HUES6 (cell line): Measurements from ENCODE around the gene VPS25.
"Not testable (repeated sequence)": the region's sequence is repeated elsewhere in the genome, so short reads cannot be mapped to it uniquely, and the experiment has no call there.

ENCODE experiments used
- H3K27ac ChIP-seq: 2 replicates; pipeline ENCODE4 v1.7.0; 2013; ENCODE audit warnings: low read depth, mild to moderate bottlenecking, low read length, inconsistent platforms
- H3K27me3 ChIP-seq: 2 replicates; pipeline ENCODE4 v1.6.1; 2013; ENCODE audit warnings: low read length; ENCODE audit not compliant: control insufficient read depth, insufficient read depth
- H3K36me3 ChIP-seq: 2 replicates; pipeline ENCODE4 v1.6.1; 2013; ENCODE audit warnings: low read length; ENCODE audit not compliant: control insufficient read depth, insufficient read depth
- H3K4me1 ChIP-seq: 2 replicates; pipeline ENCODE4 v1.6.1; 2013; ENCODE audit warnings: low read length; ENCODE audit not compliant: control insufficient read depth, insufficient read depth
- H3K4me3 ChIP-seq: 2 replicates; pipeline ENCODE4 v1.5.1; 2013; ENCODE audit warnings: low read depth, low read length
- H3K9ac ChIP-seq: one replicate; pipeline ENCODE4 v1.6.1; 2013; ENCODE audit warnings: mild to moderate bottlenecking, low read length
- H3K9me3 ChIP-seq: 2 replicates; pipeline ENCODE4 v1.6.1; 2013; ENCODE audit warnings: low read depth, low read length; ENCODE audit not compliant: control insufficient read depth, insufficient read depth

The VPS25 gene

DNA sequence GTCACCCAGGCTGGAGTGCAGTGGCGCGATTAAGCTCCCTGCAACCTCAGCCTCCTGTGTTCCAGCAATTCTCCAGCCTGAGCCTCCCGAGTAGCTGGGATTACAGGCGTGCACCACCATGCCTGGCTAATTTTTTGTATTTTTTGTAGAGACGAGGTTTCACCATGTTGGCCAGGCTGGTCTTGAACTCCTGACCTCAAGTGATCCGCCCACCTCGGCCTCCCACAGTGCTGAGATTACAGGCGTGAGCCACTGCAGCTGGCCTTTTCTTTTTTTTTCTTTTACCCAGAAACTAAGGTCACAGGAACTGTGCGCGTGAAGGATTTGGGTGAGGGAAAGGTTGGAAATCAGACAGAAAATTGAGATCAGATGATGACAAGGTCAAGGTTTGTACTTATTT, 3.3 kb upstream of the VPS25 start:
- not testable (repeated sequence) for H3K36me3 ChIP-seq, H3K9me3 ChIP-seq, H3K4me1 ChIP-seq, H3K4me3 ChIP-seq, H3K27ac ChIP-seq, H3K27me3 ChIP-seq, H3K9ac ChIP-seq

- no peaks in the 10 kb centered on the region for H3K27me3 ChIP-seq
- H3K27ac ChIP-seq, result no peak overlapping the region
- peak overlapping the region; percentile 88 for H3K9ac ChIP-seq
- peak overlapping the region; percentile 85 for H3K4me3 ChIP-seq
- H3K36me3 ChIP-seq, result peaks cover 22% of the 10 kb centered on the region
- H3K4me1 ChIP-seq, result no peaks in the 10 kb centered on the region
- no peaks in the 10 kb centered on the region for H3K9me3 ChIP-seq
These were observed 332 bp upstream of the VPS25 start for GRCh38 chr17:42772945-42773289.

DNA sequence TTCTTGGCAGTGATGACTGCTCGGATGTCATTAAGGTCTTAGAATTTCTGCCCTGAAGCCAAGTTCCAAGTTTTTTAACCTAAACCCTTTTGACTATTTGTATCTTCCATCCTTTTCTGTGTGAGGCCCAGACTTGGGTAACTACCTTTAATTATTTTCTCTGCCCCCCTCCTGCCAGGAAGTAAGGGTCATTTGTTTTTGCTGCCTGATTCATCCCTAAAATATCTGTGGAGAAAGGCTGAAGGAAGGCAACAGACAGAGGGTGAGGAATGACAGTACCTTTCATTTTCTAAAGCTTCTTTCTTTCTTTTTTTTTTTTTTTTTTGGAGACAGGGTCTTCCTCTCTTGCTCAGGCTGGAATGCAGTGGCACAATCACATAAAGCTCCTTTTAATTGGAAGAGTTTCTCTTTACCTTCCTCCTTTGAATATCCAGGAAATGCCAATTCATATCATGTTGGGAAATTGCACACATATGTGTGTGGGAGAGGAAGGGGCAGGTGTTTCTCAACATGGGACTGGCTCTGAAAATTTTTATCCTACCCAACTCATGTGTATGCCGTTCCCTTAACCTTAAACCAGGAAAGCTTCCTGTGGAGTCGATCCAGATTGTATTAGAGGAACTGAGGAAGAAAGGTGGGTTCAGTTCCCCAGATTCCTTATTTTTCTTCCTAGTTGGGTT, 957 bp downstream of the VPS25 start:
- Histone ChIP-seq H3K27ac (no peak overlapping the region), H3K36me3 (peaks cover 34% of the 10 kb centered on the region), H3K4me1 (no peaks in the 10 kb centered on the region), H3K4me3 (peak overlapping the region; percentile 85), H3K9ac (peak overlapping the region; percentile 88), H3K9me3 (no peaks in the 10 kb centered on the region), H3K27me3 (no peaks in the 10 kb centered on the region)

- H3K4me1 ChIP-seq, result peaks cover 7% of the 10 kb centered on the region; the same call in 1 of the 2 replicates
- no peak overlapping the region for H3K9ac ChIP-seq
- H3K27me3 ChIP-seq, result peaks cover 2% of the 10 kb centered on the region
- no peak overlapping the region for H3K4me3 ChIP-seq
- peaks cover 37% of the 10 kb centered on the region for H3K36me3 ChIP-seq
- H3K9me3 ChIP-seq, result no peaks in the 10 kb centered on the region
- H3K27ac ChIP-seq, result no peak overlapping the region
These were observed 2.4 kb downstream of the VPS25 start for GRCh38 chr17:42775534-42776098.

- Histone ChIP-seq H3K9ac (no peak overlapping the region), H3K4me3 (no peak overlapping the region), H3K9me3 (no peaks in the 10 kb centered on the region), H3K27me3 (peaks cover 31% of the 10 kb centered on the region), H3K27ac (no peak overlapping the region), H3K4me1 (peaks cover 27% of the 10 kb centered on the region), H3K36me3 (peaks cover 37% of the 10 kb centered on the region)
These were observed 5.3 kb downstream of the VPS25 start for GRCh38 chr17:42778570-42778969.

- Histone ChIP-seq H3K36me3 (peaks cover 37% of the 10 kb centered on the region), H3K27ac (no peak overlapping the region), H3K9me3 (no peaks in the 10 kb centered on the region), H3K27me3 (peaks cover 34% of the 10 kb centered on the region), H3K4me1 (peaks cover 27% of the 10 kb centered on the region), H3K9ac (peak overlapping the region; percentile 74), H3K4me3 (peak overlapping the region; percentile 83)
These were observed 6.2 kb downstream of the VPS25 start for GRCh38 chr17:42779304-42779935.

GRCh38 chr17:42779936-42780850, 6.9 kb downstream of the VPS25 start, which contains the start of gene WNK4:
TSS of gene WNK4 (plus strand) at chr17:42780610. CDS start at chr17:42780699, 89 bp downstream.
- no peaks in the 10 kb centered on the region for H3K9me3 ChIP-seq
- H3K27ac ChIP-seq, result no peak within 1 kb of the TSS
- peaks cover 36% of the 10 kb centered on the region for H3K36me3 ChIP-seq
- peak within 1 kb of the TSS; percentile 83 for H3K4me3 ChIP-seq
- H3K4me1 ChIP-seq, result peaks cover 27% of the 10 kb centered on the region
- H3K9ac ChIP-seq, result peak within 1 kb of the TSS; percentile 74
- H3K27me3 ChIP-seq, result peaks cover 36% of the 10 kb centered on the region

DNA sequence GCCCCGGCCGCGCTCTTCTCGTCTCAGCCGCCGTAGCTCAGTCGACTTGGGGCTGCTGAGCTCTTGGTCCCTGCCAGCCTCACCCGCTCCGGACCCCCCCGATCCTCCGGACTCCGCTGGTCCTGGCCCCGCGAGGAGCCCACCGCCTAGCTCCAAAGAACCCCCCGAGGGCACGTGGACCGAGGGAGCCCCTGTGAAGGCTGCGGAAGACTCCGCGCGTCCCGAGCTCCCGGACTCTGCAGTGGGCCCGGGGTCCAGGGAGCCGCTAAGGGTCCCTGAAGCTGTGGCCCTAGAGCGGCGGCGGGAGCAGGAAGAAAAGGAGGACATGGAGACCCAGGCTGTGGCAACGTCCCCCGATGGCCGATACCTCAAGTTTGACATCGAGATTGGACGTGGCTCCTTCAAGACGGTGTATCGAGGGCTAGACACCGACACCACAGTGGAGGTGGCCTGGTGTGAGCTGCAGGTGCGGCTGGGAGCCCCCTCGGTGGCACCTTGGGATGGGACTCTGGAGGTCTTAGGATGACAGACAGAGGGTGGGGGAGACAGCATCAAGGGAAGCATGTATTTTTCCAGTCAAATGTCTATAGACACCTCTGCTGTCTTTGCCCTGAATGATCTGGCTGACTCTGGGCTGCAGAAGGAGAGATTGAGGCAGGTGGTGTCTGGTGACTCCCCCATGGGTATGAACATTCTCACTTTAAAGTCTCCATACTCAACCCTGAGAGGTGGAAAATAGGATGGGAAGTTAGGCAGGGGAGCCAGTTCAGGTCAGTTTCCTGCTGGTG, 7.8 kb downstream of the VPS25 start:
- peak overlapping the region; percentile 65 for H3K9ac ChIP-seq
- peaks cover 40% of the 10 kb centered on the region for H3K27me3 ChIP-seq
- peak overlapping the region; percentile 83 for H3K4me3 ChIP-seq
- peaks cover 27% of the 10 kb centered on the region for H3K4me1 ChIP-seq
- peaks cover 28% of the 10 kb centered on the region for H3K36me3 ChIP-seq
- H3K9me3 ChIP-seq, result no peaks in the 10 kb centered on the region
- H3K27ac ChIP-seq, result no peak overlapping the region

- Histone ChIP-seq H3K4me1 (peaks cover 27% of the 10 kb centered on the region), H3K27me3 (peaks cover 40% of the 10 kb centered on the region), H3K36me3 (peaks cover 23% of the 10 kb centered on the region), H3K27ac (no peak overlapping the region), H3K4me3 (no peak overlapping the region), H3K9ac (no peak overlapping the region), H3K9me3 (no peaks in the 10 kb centered on the region)
These were observed 8.5 kb downstream of the VPS25 start for GRCh38 chr17:42781639-42782165.
